Fibroblast of gingiva (primary cell): ENCODE results near the gene NAP1L4.
"Not testable (repeated sequence)": the region's sequence is repeated elsewhere in the genome, so short reads cannot be mapped to it uniquely, and the experiment has no call there.

Experiments used
- DNase-seq: peaks from one replicate; pipeline ENCODE4 v3.0.0-alpha.2; 2011; ENCODE audit warnings: low read depth

Gene NAP1L4

DNA sequence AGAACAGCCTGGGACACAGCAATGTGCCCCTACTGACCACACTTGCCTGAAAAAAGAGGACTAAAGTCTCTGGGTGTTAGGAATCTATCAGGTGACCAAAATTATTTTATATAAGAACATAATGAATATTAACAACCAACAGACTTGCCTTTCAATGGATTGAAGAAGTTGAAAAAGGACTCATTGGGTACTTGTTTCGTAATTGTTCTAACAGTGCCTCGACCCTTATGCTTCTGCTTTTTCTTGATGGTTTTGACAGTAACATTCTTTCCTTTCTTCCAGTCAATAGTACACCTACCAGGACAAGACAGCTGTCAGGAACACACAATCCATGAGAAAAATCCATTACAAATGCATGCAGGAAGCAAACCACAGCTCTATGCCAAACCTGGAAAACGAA lies 33.9 kb downstream of the NAP1L4 start:
- no peak for DNase-seq

DNA sequence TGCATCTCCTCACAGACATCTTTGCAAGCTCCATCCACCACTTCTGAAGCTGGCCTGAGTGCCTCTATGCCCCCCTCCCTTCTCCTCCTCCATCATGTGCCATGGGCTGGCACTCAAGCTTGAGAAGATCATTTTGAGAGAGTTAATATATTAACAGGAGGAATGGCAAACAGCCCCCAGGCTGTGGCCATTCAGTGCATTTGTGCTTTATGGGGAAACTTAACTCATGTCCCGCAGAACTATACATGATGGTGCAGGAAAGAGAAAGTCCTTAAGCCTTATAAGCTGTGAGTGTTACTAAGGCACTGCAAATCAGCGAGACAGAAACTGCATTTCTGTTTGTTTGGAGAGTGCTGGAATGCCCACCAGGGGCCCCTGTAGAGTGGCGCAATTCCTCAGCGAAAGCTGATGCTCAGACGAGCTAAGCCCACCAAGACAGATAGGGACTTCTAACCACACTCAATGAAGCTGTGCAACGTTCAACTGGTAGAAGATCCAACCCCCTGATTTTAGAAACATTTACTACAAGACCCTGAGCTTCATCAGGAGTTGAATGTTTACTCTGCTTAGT lies 36.1 kb downstream of the NAP1L4 start:
- no peak for DNase-seq

DNA sequence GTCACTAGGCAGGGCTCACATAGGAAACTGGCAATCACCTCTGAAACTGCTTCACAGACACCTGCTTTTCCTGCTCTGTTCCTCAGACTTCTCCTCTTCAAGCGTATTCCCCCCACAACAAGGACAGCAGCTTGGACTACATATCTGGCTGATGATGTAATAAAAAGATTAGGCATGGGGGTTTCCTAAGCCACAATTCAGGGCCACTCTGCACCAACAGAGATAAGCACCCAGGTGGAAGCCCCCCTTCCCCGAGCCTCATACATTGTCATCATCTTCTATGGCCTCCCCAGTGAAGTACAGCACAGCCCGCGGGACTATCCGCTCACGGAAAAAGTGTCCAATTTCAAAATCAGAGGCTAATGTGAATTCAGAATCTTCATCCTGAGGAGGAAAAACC lies 37.9 kb downstream of the NAP1L4 start:
- DNase-seq = no peak

DNA sequence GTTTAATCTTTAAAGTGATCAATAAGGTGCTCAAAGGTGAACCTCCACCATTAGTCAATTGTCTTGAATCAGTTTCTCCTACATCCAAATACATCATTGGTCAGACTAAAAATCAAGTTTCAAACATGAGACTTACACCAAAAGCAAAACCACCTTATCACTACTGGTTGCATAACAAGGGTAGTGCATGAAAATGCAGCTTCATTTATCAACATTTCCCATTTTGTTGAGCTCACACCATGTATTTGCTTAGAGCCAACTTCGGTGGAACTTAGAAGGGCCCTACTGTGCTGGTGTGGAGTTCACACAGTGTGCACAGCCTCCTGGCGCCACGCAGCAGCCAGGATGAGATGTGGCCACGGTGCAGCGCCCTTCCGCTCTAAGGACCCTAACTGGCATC lies 39.8 kb downstream of the NAP1L4 start:
- DNase-seq = no peak

DNA sequence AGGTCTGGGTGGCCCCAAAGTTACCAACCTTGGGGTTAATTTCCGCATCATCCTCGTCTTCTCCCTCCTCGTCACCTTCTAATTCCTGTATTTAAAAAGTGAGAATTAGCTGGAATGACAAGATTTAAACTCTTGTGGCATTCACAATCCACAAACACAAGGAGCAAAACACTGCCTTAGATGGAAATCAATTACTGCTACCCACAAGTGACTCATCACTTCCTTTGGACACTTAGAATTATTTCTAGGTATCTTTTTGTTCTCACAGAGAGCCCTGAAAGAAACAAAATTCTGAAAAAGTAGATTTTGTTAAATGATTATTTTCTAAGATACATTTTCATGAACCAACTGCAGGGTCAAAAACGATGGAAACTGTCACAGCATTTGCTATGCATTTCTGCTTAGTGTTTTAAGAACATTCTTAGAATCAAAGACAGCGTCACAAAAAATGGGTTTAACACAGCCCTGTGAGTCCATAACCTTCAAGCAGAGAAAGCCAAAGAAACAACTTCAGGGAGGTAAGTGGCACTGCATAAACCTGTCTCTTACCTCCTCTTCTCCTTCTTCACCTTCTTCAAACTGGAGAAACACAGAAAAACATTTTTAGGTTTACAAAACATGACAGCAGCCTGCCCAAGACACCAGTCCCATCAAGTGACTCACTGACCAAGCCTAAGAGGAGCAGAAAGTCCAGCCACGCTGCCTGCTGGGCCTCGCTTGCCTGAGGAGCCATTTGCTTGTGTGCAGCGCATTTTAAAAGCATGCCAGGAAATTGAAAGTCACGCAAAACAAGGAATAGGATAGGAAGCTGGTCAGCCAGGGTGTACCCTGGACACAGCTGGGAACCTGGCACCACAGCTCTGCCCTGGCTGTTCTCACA lies 40.7 kb downstream of the NAP1L4 start:
- DNase-seq = no peak

GRCh38 chr11:2950825-2951224 lies 41.3 kb downstream of the NAP1L4 start:
- DNase-seq = no peak

GRCh38 chr11:2949920-2950319 lies 42.2 kb downstream of the NAP1L4 start:
- DNase-seq = no peak

- no peak for DNase-seq
Measured at GRCh38 chr11:2947744-2948143, 44.4 kb downstream of the NAP1L4 start.

DNA sequence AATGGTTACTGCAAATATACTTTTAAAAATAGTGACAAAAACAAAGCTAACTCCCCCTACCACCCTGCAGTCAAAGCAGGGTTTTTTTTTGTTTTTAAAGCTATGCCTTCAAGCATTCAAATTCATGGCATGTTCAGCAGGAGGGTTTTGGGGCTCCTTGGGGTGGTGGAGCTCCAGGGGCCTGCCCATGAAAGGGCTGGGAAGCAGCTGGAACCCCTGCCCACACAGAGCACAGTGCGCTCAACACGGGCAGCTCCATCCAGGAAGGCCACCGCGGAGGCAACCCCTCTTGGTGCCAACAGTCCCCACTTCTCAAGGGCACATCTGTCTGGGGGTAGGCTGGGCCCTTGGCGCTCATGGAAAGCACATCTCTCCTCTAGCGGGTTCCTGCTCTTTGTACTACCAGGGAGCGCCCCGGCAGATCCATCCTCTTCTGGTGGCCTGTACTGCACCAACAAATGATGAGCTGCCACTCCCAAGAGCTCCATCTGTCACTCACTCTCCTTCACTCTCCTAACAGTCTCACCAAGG lies 46.3 kb downstream of the NAP1L4 start:
- no peak for DNase-seq

DNA sequence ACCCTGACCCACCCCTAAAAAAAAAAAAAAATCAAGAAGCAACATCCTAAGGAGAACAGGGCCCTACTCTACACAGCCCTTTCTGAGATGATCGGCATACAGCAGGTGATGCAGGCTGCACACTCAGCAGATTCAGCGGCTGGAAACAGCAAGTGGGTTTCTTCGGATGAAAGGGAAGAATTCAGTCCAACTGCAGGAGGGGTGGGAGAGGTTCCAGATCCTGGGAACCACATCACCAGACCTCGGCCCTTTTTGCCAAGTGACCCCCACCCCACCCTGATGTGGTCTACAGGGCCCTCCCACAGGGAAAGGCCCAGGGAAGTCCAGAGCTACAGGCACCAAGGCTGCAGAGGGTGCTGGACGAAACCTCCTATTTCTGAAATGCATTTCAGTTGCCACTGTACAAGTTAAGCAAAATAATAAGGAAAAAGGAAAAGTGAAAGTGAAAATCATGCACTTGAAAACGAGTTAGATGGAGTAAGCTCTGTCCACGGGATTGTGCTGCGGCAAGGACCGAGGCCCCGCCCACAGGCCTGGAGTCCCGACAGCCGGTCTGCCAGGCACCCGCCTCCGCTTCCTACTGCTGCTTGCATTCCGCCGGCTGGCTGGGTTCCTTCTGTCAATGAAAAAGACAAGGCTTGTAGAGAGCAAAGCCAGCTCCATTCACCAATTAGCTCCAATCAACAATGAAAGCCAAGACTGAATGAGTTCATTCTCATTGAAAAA lies 46.9 kb downstream of the NAP1L4 start:
- peak; percentile 90 for DNase-seq

GRCh38 chr11:2944530-2944929 lies 47.6 kb downstream of the NAP1L4 start:
- no peak for DNase-seq

DNA sequence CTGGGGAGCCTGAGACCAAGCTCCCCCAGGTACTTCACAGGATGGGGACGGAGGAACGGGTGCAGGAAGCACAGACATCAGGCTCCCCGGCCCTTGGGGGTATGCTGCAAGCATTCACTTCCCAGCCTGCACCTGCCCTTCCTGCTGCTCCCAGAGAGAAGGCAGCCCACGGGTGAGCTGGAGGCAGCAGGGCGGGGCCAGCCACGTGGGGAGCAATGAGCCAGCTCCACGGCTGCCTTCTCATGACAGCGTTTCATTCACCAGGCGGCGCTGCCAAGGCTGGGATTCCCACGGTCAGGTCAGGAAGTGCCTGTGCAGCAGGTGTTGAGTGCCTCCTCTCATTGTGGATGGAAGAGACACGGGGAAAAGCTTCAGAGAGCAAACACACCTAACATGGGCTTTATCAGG lies 48.4 kb downstream of the NAP1L4 start:
- DNase-seq = no peak

DNA sequence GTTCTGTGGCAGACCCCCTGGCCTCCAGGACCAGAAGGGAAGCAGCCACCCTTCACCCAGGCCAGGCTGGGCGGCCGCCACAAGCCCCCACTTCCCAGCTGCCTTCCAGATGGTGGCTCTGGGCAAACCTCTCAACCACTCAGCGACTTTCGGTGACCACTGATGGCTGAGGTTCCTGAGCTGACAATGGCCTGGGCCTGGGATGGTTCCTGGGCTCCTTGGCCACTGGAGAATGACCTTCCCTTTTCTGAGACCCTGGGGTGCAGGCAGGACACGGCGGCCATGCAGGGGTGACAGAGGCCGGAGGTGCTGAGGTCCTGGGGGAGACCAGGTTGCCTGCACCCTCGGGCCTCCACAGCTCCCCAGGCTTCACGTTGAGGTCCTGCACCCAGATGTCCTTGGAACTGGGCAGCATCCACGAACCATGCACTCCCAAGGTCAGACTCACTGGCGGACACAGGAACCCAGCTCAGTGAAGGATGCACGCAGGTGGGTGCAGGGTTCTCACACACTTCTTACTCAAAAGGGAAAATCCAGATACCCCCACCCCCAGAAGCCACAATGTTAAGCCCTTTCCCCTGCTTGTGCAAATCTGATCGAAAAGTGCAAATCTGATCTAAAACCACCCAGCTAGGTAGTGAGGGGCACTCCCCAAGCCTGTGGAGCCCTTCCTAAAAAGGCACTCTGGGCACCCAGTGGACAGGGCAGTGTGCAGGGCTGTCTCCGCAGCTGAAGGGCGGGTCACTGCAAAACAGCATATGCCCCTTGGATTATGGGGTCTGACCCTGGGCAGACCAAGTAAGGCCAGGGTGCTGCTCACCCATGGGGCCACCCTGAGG lies 49.0 kb downstream of the NAP1L4 start:
- no peak for DNase-seq

GRCh38 chr11:2942447-2942846 lies 49.7 kb downstream of the NAP1L4 start:
- DNase-seq = no peak

- no peak for DNase-seq
Measured at GRCh38 chr11:2940921-2941821, 51.0 kb downstream of the NAP1L4 start.

- peak; percentile 35 for DNase-seq
Measured at GRCh38 chr11:2940147-2940920, 51.8 kb downstream of the NAP1L4 start.

- DNase-seq = not testable (repeated sequence)
Measured at GRCh38 chr11:2938458-2939418, 53.4 kb downstream of the NAP1L4 start.

- DNase-seq = not testable (repeated sequence)
Measured at GRCh38 chr11:2937641-2938457, 54.3 kb downstream of the NAP1L4 start.
